DMS 273 (cell line): ENCODE measurements around the gene UGDH.

Experiments
- DNase-seq: peaks from one replicate; lab custom pipeline; 2025; ENCODE audit not compliant: unreplicated experiment; lab: John Stamatoyannopoulos, UW

Gene UGDH

GRCh38 chr4:39453738-39454137, 73.5 kb downstream of the UGDH start:
- no peak for DNase-seq

- peak; percentile 31 for DNase-seq
These were observed 74.2 kb downstream of the UGDH start for GRCh38 chr4:39452860-39453587.

GRCh38 chr4:39452153-39452859, 74.9 kb downstream of the UGDH start:
- DNase-seq, result peak; percentile 31

- DNase-seq, result peak; percentile 39
These were observed 75.7 kb downstream of the UGDH start for GRCh38 chr4:39451423-39452023.

- DNase-seq, result peak; percentile 32
These were observed 76.6 kb downstream of the UGDH start for GRCh38 chr4:39450618-39451017.
